GM12891 (cell line): Measurements from ENCODE around the gene TNFAIP3.

Experiments
- DNase-seq: peaks from one replicate; pipeline ENCODE4 v3.0.0; 2011; ENCODE audit warnings: low spot score; ENCODE audit not compliant: insufficient read length
- FAIRE-seq: peaks from 2 replicates; lab custom pipeline; 2011; peaks lifted over from hg19 to GRCh38; lab: Jason Lieb, UNC
- PAX5 ChIP-seq: IDR thresholded peaks from 2 replicates; pipeline ENCODE4 v1.6.1; 2011; ENCODE audit warnings: low read length, moderate library complexity, mild to moderate bottlenecking; ENCODE audit not compliant: insufficient read depth, severe bottlenecking
- POLR2A ChIP-seq: IDR thresholded peaks from 2 replicates; pipeline ENCODE4 v1.6.1; 2011; ENCODE audit warnings: low read depth, low read length, control low read depth
- POLR2AphosphoS5 ChIP-seq: IDR thresholded peaks from 2 replicates; pipeline ENCODE4 v1.6.1; 2011; ENCODE audit warnings: low read depth, low read length, control low read depth
- POU2F2 ChIP-seq: IDR thresholded peaks from 2 replicates; pipeline ENCODE4 v1.6.1; 2011; ENCODE audit warnings: low read depth, mild to moderate bottlenecking, control low read depth, low read length, moderate library complexity
- SPI1 ChIP-seq: IDR thresholded peaks from 2 replicates; pipeline ENCODE4 v1.6.1; 2011; ENCODE audit warnings: low read depth, low read length, control low read depth
- TAF1 ChIP-seq: IDR thresholded peaks from 2 replicates; pipeline ENCODE4 v1.6.1; 2011; ENCODE audit warnings: low read depth, low read length, control low read depth

Gene TNFAIP3

GRCh38 chr6:137877606-137878005 lies 10.5 kb downstream of the TNFAIP3 start:
- FAIRE-seq (no peak), DNase-seq (no peak)
- TF ChIP-seq SPI1, result no peak
- TF ChIP-seq TAF1, result no peak
- no peak; the same call in 1 of the 2 replicates for TF ChIP-seq POLR2AphosphoS5
- no peak for TF ChIP-seq POU2F2
- TF ChIP-seq POLR2A, result no peak
- TF ChIP-seq PAX5, result no peak

- TF ChIP-seq POLR2AphosphoS5 (no peak), TAF1 (no peak), POU2F2 (no peak), SPI1 (peak; percentile 45; the same call in 1 of the 2 replicates), PAX5 (no peak), POLR2A (0 out of 2 replicates have a peak, but pooled peaks have one; percentile 27)
- no peak for DNase-seq
- no peak for FAIRE-seq
Observed at GRCh38 chr6:137878029-137878428, 11.0 kb downstream of the TNFAIP3 start.

- FAIRE-seq (no peak), DNase-seq (no peak)
- TF ChIP-seq POLR2AphosphoS5, result no peak; the same call in none of the 2 replicates
- TF ChIP-seq POLR2A, result no peak
- no peak for TF ChIP-seq SPI1
- no peak for TF ChIP-seq POU2F2
- TF ChIP-seq TAF1, result no peak
- TF ChIP-seq PAX5, result no peak
Observed at GRCh38 chr6:137878486-137879285, 11.6 kb downstream of the TNFAIP3 start.

- peak; percentile 54 for FAIRE-seq
- DNase-seq, result no peak
- TF ChIP-seq POU2F2, result no peak
- no peak for TF ChIP-seq PAX5
- TF ChIP-seq SPI1, result no peak
- no peak for TF ChIP-seq TAF1
- TF ChIP-seq POLR2A, result no peak
Observed at GRCh38 chr6:137879299-137879698, 12.2 kb downstream of the TNFAIP3 start.

GRCh38 chr6:137879885-137880745 lies 13.1 kb downstream of the TNFAIP3 start:
- FAIRE-seq (no peak), DNase-seq (no peak)

GRCh38 chr6:137880746-137881521 lies 13.9 kb downstream of the TNFAIP3 start:
- FAIRE-seq, result no peak

More at GRCh38 chr6:137879885-137880745, 13.1 kb downstream of the TNFAIP3 start:
- no peak for TF ChIP-seq POU2F2
- no peak for TF ChIP-seq POLR2A
- no peak for TF ChIP-seq SPI1
- no peak for TF ChIP-seq PAX5
- no peak for TF ChIP-seq TAF1
- TF ChIP-seq POLR2AphosphoS5, result 0 out of 2 replicates have a peak, but pooled peaks have one; percentile 14

GRCh38 chr6:137881522-137881886 lies 14.4 kb downstream of the TNFAIP3 start:
- FAIRE-seq (no peak), DNase-seq (no peak)
- no peak; the same call in 1 of the 2 replicates for TF ChIP-seq POLR2A
- peak; percentile 57 for TF ChIP-seq POLR2AphosphoS5

More at GRCh38 chr6:137880746-137881521, 13.9 kb downstream of the TNFAIP3 start:
- DNase-seq, result no peak
- no peak for TF ChIP-seq SPI1
- no peak for TF ChIP-seq PAX5
- TF ChIP-seq POLR2AphosphoS5, result no peak
- TF ChIP-seq POLR2A, result no peak
- no peak for TF ChIP-seq TAF1
- no peak for TF ChIP-seq POU2F2

GRCh38 chr6:137882225-137882961 lies 15.3 kb downstream of the TNFAIP3 start:
- DNase-seq (no peak), FAIRE-seq (no peak)
- TF ChIP-seq POLR2A (peak; percentile 55; the same call in 1 of the 2 replicates), SPI1 (no peak), POU2F2 (no peak; the same call in 1 of the 2 replicates), PAX5 (no peak), POLR2AphosphoS5 (peak; percentile 82)

GRCh38 chr6:137883400-137884148 lies 16.5 kb downstream of the TNFAIP3 start:
- FAIRE-seq (no peak), DNase-seq (no peak)

More at GRCh38 chr6:137883400-137884148, 16.5 kb downstream of the TNFAIP3 start:
- TF ChIP-seq POLR2A (peak; percentile 93), SPI1 (peak; percentile 48), TAF1 (no peak), POU2F2 (peak; percentile 61; the same call in 1 of the 2 replicates), POLR2AphosphoS5 (peak; percentile 96), PAX5 (no peak)
